ENCODE data around the gene FNTB. TPM values are rescaled to one million over a fixed set of nuclear protein-coding genes. Genes with fewer than 3 reads are reported as not detected.

FNTB gene
- total RNA-seq, 1 experiment from 2014 or later: 28.1 TPM

GRCh38 chr14:65000898-65001591 is 14.3 kb downstream of the FNTB start:
- Histone ChIP-seq H4K20me1 (ENCODE audit: low read length) (no peaks in the 10 kb centered on the region), H3K27ac (ENCODE audit: low read length) (no peak overlapping the region), H3K9me2 (replicated peaks; ENCODE audit: low read length) (no peaks in the 10 kb centered on the region), H3K4me3 (ENCODE audit: low read length) (no peak overlapping the region), H3K4me1 (ENCODE audit: insufficient read depth, low read length) (peaks cover 43% of the 10 kb centered on the region), H2AFZ (ENCODE audit: low read length) (no peak overlapping the region), H3K4me2 (ENCODE audit: low read length) (no peak overlapping the region), H3K9ac (ENCODE audit: low read length) (no peak overlapping the region), H3K36me3 (ENCODE audit: low read depth, low read length) (no peaks in the 10 kb centered on the region), H3K27me3 (ENCODE audit: low read length) (no peaks in the 10 kb centered on the region), H3K9me3 (ENCODE audit: low read length) (no peaks in the 10 kb centered on the region), H3K79me2 (ENCODE audit: low read length) (peaks cover 61% of the 10 kb centered on the region), H3F3A (ENCODE audit: low read length, unreplicated experiment) (peaks cover 9% of the 10 kb centered on the region)
- TF ChIP-seq, protein P1, sequence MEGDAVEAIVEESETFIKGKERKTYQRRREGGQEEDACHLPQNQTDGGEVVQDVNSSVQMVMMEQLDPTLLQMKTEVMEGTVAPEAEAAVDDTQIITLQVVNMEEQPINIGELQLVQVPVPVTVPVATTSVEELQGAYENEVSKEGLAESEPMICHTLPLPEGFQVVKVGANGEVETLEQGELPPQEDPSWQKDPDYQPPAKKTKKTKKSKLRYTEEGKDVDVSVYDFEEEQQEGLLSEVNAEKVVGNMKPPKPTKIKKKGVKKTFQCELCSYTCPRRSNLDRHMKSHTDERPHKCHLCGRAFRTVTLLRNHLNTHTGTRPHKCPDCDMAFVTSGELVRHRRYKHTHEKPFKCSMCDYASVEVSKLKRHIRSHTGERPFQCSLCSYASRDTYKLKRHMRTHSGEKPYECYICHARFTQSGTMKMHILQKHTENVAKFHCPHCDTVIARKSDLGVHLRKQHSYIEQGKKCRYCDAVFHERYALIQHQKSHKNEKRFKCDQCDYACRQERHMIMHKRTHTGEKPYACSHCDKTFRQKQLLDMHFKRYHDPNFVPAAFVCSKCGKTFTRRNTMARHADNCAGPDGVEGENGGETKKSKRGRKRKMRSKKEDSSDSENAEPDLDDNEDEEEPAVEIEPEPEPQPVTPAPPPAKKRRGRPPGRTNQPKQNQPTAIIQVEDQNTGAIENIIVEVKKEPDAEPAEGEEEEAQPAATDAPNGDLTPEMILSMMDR (conservative IDR thresholded peaks at IDR 0.05; ENCODE audit: low read depth, low read length): no peak
- no peak for TF ChIP-seq EZH2phosphoT487 (IDR thresholded peaks at IDR 0.05; ENCODE audit: borderline replicate concordance, low read length)
- TF ChIP-seq EZH2 (IDR thresholded peaks at IDR 0.05; ENCODE audit: low read length, unreplicated experiment): no peak
- ATAC-seq: no peak
- POLR2A ChIA-PET (ENCODE audit: unreplicated experiment): interaction anchor here (0.7 kb wide), 1 partner anchor 110 kb away, joined by 3 read pairs; no protein-coding TSS in a partner anchor
- BruUV-seq (replicated peaks): no TSS peak
- intact Hi-C loops (cut with micrococcal nuclease): no loop called here
- no peak for DNase-seq
- CTCF ChIA-PET: interaction anchor here (1.7 kb wide), 1 partner anchor 19 kb away, joined by 4 read pairs; no protein-coding TSS in a partner anchor

- CTCF ChIA-PET: no interaction called here
- peaks cover 54% of the 10 kb centered on the region for H3K79me2 ChIP-seq (ENCODE audit: low read length)
These were observed 15.0 kb downstream of the FNTB start for GRCh38 chr14:65001723-65002122.

More at GRCh38 chr14:65001723-65002122, 15.0 kb downstream of the FNTB start:
- no peaks in the 10 kb centered on the region; the same call in 1 of the 2 replicates for H3K36me3 ChIP-seq (ENCODE audit: low read depth, low read length)
- no peak overlapping the region for H2AFZ ChIP-seq (ENCODE audit: low read length)
- H3K9me2 ChIP-seq (replicated peaks; ENCODE audit: low read length): no peaks in the 10 kb centered on the region
- no peaks in the 10 kb centered on the region for H4K20me1 ChIP-seq (ENCODE audit: low read length)
- H3K4me2 ChIP-seq (ENCODE audit: low read length): no peak overlapping the region
- intact Hi-C loops (cut with micrococcal nuclease): no loop called here
- TF ChIP-seq, protein P1 (conservative IDR thresholded peaks at IDR 0.05; ENCODE audit: low read depth, low read length): no peak
- no peak for TF ChIP-seq EZH2phosphoT487 (IDR thresholded peaks at IDR 0.05; ENCODE audit: borderline replicate concordance, low read length)
- no peak for TF ChIP-seq EZH2 (IDR thresholded peaks at IDR 0.05; ENCODE audit: low read length, unreplicated experiment)
- H3K27ac ChIP-seq (ENCODE audit: low read length): no peak overlapping the region
- H3K9ac ChIP-seq (ENCODE audit: low read length): no peak overlapping the region
- DNase-seq (no peak), ATAC-seq (no peak)
- POLR2A ChIA-PET (ENCODE audit: unreplicated experiment): no interaction called here
- H3K4me3 ChIP-seq (ENCODE audit: low read length): no peak overlapping the region
- H3F3A ChIP-seq (ENCODE audit: low read length, unreplicated experiment): peaks cover 9% of the 10 kb centered on the region
- no peaks in the 10 kb centered on the region for H3K9me3 ChIP-seq (ENCODE audit: low read length)
- no peaks in the 10 kb centered on the region for H3K27me3 ChIP-seq (ENCODE audit: low read length)
- peaks cover 42% of the 10 kb centered on the region for H3K4me1 ChIP-seq (ENCODE audit: insufficient read depth, low read length)
- no TSS peak for BruUV-seq (replicated peaks)

All from PC-3 (cell line).